ES-I3 (cell line): ENCODE data around the gene ARHGAP24.

Experiments
- H3K36me3 ChIP-seq: 2 replicates; pipeline ENCODE4 v1.6.1; 2013; ENCODE audit warnings: mild to moderate bottlenecking, low read length, control low read depth, moderate library complexity; ENCODE audit not compliant: insufficient read depth
- H3K4me1 ChIP-seq: 2 replicates; pipeline ENCODE4 v1.6.1; 2013; ENCODE audit warnings: mild to moderate bottlenecking, control low read depth, low read length; ENCODE audit not compliant: insufficient read depth
- H3K9ac ChIP-seq: 2 replicates; pipeline ENCODE4 v1.6.1; 2013; ENCODE audit warnings: low read depth, mild to moderate bottlenecking, low read length, moderate library complexity
- H3K9me3 ChIP-seq: 2 replicates; pipeline ENCODE4 v1.6.1; 2013; ENCODE audit warnings: mild to moderate bottlenecking, low read length, moderate library complexity; ENCODE audit not compliant: control insufficient read depth, insufficient read depth

The ARHGAP24 gene

GRCh38 chr4:85740431-85740861, 265.5 kb downstream of the ARHGAP24 start:
- Histone ChIP-seq H3K9ac (no peak overlapping the region), H3K36me3 (no peaks in the 10 kb centered on the region), H3K4me1 (peaks cover 2% of the 10 kb centered on the region), H3K9me3 (no peaks in the 10 kb centered on the region)

GRCh38 chr4:85741381-85741780, 266.4 kb downstream of the ARHGAP24 start:
- Histone ChIP-seq H3K9ac (no peak overlapping the region), H3K36me3 (no peaks in the 10 kb centered on the region), H3K4me1 (peaks cover 2% of the 10 kb centered on the region), H3K9me3 (no peaks in the 10 kb centered on the region)

GRCh38 chr4:85741921-85742591, 267.1 kb downstream of the ARHGAP24 start:
- no peak overlapping the region for H3K9ac ChIP-seq
- H3K36me3 ChIP-seq: no peaks in the 10 kb centered on the region
- peaks cover 2% of the 10 kb centered on the region for H3K4me1 ChIP-seq
- no peaks in the 10 kb centered on the region for H3K9me3 ChIP-seq

- Histone ChIP-seq H3K9me3 (no peaks in the 10 kb centered on the region), H3K9ac (no peak overlapping the region), H3K36me3 (no peaks in the 10 kb centered on the region), H3K4me1 (peaks cover 2% of the 10 kb centered on the region)
Measured at GRCh38 chr4:85744950-85745349, 270.0 kb downstream of the ARHGAP24 start.

GRCh38 chr4:85745939-85746338, 271.0 kb downstream of the ARHGAP24 start:
- H3K4me1 ChIP-seq: peaks cover 2% of the 10 kb centered on the region
- H3K36me3 ChIP-seq: no peaks in the 10 kb centered on the region
- H3K9ac ChIP-seq: no peak overlapping the region
- no peaks in the 10 kb centered on the region for H3K9me3 ChIP-seq

- H3K36me3 ChIP-seq: no peaks in the 10 kb centered on the region
- H3K9me3 ChIP-seq: no peaks in the 10 kb centered on the region
- peaks cover 9% of the 10 kb centered on the region for H3K4me1 ChIP-seq
- H3K9ac ChIP-seq: no peak overlapping the region
Measured at GRCh38 chr4:85747882-85748491, 273.0 kb downstream of the ARHGAP24 start.

GRCh38 chr4:85748654-85749053, 273.7 kb downstream of the ARHGAP24 start:
- H3K4me1 ChIP-seq: peaks cover 9% of the 10 kb centered on the region
- no peak overlapping the region for H3K9ac ChIP-seq
- no peaks in the 10 kb centered on the region for H3K9me3 ChIP-seq
- H3K36me3 ChIP-seq: no peaks in the 10 kb centered on the region

GRCh38 chr4:85751866-85752265, 276.9 kb downstream of the ARHGAP24 start:
- H3K9ac ChIP-seq: no peak overlapping the region

GRCh38 chr4:85755285-85755684, 280.3 kb downstream of the ARHGAP24 start:
- H3K36me3 ChIP-seq: no peaks in the 10 kb centered on the region
- no peaks in the 10 kb centered on the region for H3K9me3 ChIP-seq
- H3K4me1 ChIP-seq: peaks cover 7% of the 10 kb centered on the region; the same call in 1 of the 2 replicates
- H3K9ac ChIP-seq: no peak overlapping the region

More at GRCh38 chr4:85751866-85752265, 276.9 kb downstream of the ARHGAP24 start:
- Histone ChIP-seq H3K4me1 (peaks cover 7% of the 10 kb centered on the region; the same call in 1 of the 2 replicates), H3K36me3 (no peaks in the 10 kb centered on the region), H3K9me3 (no peaks in the 10 kb centered on the region)

- Histone ChIP-seq H3K9me3 (no peaks in the 10 kb centered on the region), H3K4me1 (peaks cover 2% of the 10 kb centered on the region; the same call in 1 of the 2 replicates), H3K9ac (no peak overlapping the region), H3K36me3 (no peaks in the 10 kb centered on the region)
Measured at GRCh38 chr4:85756938-85757337, 282.0 kb downstream of the ARHGAP24 start.

GRCh38 chr4:85759388-85759787, 284.4 kb downstream of the ARHGAP24 start:
- Histone ChIP-seq H3K9me3 (no peaks in the 10 kb centered on the region), H3K4me1 (no peaks in the 10 kb centered on the region), H3K9ac (no peak overlapping the region), H3K36me3 (no peaks in the 10 kb centered on the region)

GRCh38 chr4:85760511-85760910, 285.6 kb downstream of the ARHGAP24 start:
- H3K36me3 ChIP-seq: no peaks in the 10 kb centered on the region
- no peaks in the 10 kb centered on the region for H3K4me1 ChIP-seq
- H3K9ac ChIP-seq: no peak overlapping the region
- H3K9me3 ChIP-seq: no peaks in the 10 kb centered on the region

- Histone ChIP-seq H3K9ac (no peak overlapping the region), H3K4me1 (peaks cover 6% of the 10 kb centered on the region; the same call in 1 of the 2 replicates), H3K9me3 (no peaks in the 10 kb centered on the region), H3K36me3 (no peaks in the 10 kb centered on the region)
Measured at GRCh38 chr4:85761803-85762528, 287.0 kb downstream of the ARHGAP24 start.

GRCh38 chr4:85762529-85762871, 287.6 kb downstream of the ARHGAP24 start:
- Histone ChIP-seq H3K9ac (no peak overlapping the region), H3K36me3 (no peaks in the 10 kb centered on the region), H3K4me1 (peaks cover 6% of the 10 kb centered on the region; the same call in 1 of the 2 replicates)

GRCh38 chr4:85763202-85763601, 288.3 kb downstream of the ARHGAP24 start:
- H3K36me3 ChIP-seq: no peaks in the 10 kb centered on the region
- no peaks in the 10 kb centered on the region for H3K9me3 ChIP-seq
- no peak overlapping the region for H3K9ac ChIP-seq
- H3K4me1 ChIP-seq: peaks cover 6% of the 10 kb centered on the region; the same call in 1 of the 2 replicates

More at GRCh38 chr4:85762529-85762871, 287.6 kb downstream of the ARHGAP24 start:
- no peaks in the 10 kb centered on the region for H3K9me3 ChIP-seq
